ENCODE results near the gene RGL1.

DNA sequence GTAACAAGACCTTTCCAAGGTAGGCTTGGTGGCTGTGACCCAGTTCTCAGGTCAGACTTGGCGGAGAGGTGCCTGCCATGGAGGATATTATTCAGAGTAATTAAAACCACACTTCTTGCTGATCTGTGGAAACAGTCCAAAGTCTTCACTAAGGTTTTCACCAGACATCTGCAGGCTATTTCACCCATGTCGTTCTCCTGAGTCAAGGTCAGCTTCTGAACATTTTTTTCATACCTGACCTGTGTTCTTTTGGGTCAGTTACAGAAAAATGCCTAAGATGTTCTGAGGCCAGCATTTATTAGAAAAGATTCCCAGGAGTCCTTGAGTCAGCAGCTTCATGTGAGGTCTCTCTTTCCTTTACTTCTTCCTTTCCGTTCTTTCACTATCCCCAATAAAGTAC is 54.9 kb downstream of the RGL1 start:
- TF ChIP-seq TGIF2 (CRISPR knock-in tag; IDR thresholded peaks at IDR 0.05) (no peak), ESRRA (IDR thresholded peaks at IDR 0.05; ENCODE audit: borderline replicate concordance, low read depth) (no peak), EZH2 (IDR thresholded peaks at IDR 0.05; ENCODE audit: borderline replicate concordance, low read depth, low read length) (no peak), CTCF (IDR thresholded peaks at IDR 0.05 in 2 of 3, conservative IDR thresholded peaks at IDR 0.05 in 1 of 3; ENCODE audit: insufficient read depth in 2 of 3, low read depth in 1 of 3, low read length in 3 of 3) (no peak), BDP1 (IDR thresholded peaks at IDR 0.05; ENCODE audit: insufficient read depth, insufficient read length) (no peak), ELF1 (tag; IDR thresholded peaks at IDR 0.05) (no peak), ZBTB8A (IDR thresholded peaks at IDR 0.05; ENCODE audit: partially characterized antibody) (no peak), YY1 (IDR thresholded peaks at IDR 0.05; ENCODE audit: borderline replicate concordance in 1 of 3, control insufficient read depth in 1 of 3, extremely low read depth in 1 of 3, insufficient read depth in 3 of 3, insufficient read length in 1 of 3, insufficient replicate concordance in 2 of 3, low read depth in 1 of 3, low read length in 2 of 3) (no peak), SAP30 (IDR thresholded peaks at IDR 0.05; ENCODE audit: borderline replicate concordance, insufficient read depth, low read depth, low read length, poor library complexity, severe bottlenecking) (no peak), NR2C2 (CRISPR knock-in tag; IDR thresholded peaks at IDR 0.05) (no peak), NR2C2 (tag; IDR thresholded peaks at IDR 0.05) (no peak), ZNF778 (CRISPR knock-in tag; IDR thresholded peaks at IDR 0.05) (no peak), TFAP4 (CRISPR knock-in tag; IDR thresholded peaks at IDR 0.05; ENCODE audit: borderline replicate concordance) (no peak), ZFP36 (IDR thresholded peaks at IDR 0.05; ENCODE audit: low read depth, low read length, partially characterized antibody) (no peak)

All from K562 (cell line).